GM19372 (cell line): ENCODE measurements around the gene SSR4.

Experiments
- ATAC-seq: cut with Tn5 transposase; IDR thresholded peaks from one replicate; pipeline ENCODE4 v1.9.1; 2021; ENCODE audit warnings: mild to moderate bottlenecking, low read depth, moderate library complexity; ENCODE audit not compliant: unreplicated experiment

The SSR4 gene

GRCh38 chrX:153780678-153781427 lies 13.6 kb upstream of the SSR4 start, which contains the start of gene SRPK3:
SRPK3 (plus strand) TSS chrX:153781041; CDS start chrX:153781087, 46 bp downstream.
- no peak for ATAC-seq

DNA sequence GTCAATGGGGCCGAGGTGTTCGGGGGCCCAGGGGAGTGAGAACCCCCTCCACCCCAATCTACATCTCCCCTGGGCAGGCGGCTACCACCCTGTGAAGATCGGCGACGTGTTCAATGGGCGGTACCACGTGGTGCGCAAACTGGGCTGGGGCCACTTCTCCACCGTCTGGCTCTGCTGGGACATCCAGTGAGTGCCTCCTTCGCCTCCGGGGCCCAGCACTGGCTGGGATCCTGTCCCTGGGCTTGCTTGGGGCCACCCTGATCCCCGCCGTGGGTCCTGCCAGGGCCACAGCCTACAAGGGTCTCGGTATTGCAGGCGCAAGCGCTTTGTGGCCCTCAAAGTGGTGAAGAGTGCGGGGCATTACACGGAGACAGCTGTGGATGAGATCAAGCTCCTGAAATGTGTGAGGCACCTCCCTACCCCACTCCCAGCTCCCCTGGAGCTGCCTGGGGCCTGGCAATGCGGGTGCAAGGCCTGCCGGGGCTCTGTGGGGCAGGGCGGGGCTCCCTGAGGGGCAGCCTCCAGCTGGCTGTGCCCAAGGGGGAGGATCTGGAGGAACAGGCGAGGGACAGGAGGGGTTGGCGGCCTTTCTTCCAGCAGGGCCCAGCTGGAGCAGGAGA lies 12.9 kb upstream of the SSR4 start:
- ATAC-seq = no peak

DNA sequence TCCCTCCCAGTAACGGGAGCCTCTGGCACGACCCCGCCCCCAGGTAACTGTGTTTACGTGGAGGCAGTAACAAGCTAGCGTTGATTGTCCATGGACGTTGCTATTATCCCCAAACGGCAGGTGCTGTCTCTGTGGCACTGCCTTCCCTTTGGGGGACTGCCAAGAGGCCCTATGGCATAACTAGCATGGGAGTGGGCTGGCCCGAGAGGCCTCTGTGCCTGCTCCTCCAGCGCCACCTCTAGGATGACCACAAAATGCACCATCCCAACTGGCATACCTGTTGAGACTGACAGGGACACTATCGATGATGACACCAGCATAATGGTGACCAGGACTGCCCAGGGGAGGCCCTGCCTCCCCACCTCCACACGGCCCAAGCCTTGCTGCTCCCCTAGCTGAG lies 12.2 kb upstream of the SSR4 start:
- ATAC-seq = no peak

GRCh38 chrX:153782871-153783270 lies 11.6 kb upstream of the SSR4 start:
- ATAC-seq = no peak

GRCh38 chrX:153783378-153784013 lies 11.0 kb upstream of the SSR4 start:
- no peak for ATAC-seq

GRCh38 chrX:153784325-153784967 lies 10.0 kb upstream of the SSR4 start:
- ATAC-seq = no peak

DNA sequence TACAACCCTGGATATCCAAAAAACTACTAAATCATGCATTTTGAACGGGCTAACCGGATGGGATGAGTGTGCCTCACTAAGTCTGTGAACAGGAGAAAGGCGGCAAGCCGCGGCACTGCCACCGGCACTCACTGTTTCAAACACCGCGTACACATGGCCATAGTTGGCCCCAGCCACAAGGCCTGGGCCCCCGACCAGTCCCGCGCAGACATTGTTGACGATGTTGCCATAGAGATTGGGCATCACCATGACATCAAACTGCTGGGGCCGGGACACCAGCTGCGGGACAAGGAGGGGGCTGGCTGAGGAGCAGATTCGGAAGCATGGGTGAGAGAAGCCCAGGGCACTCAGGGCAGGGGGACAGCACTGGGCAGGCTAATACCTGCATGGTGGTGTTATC lies 7.8 kb upstream of the SSR4 start:
- no peak for ATAC-seq

- ATAC-seq = no peak
Observed at GRCh38 chrX:153789654-153790053, 4.8 kb upstream of the SSR4 start.

DNA sequence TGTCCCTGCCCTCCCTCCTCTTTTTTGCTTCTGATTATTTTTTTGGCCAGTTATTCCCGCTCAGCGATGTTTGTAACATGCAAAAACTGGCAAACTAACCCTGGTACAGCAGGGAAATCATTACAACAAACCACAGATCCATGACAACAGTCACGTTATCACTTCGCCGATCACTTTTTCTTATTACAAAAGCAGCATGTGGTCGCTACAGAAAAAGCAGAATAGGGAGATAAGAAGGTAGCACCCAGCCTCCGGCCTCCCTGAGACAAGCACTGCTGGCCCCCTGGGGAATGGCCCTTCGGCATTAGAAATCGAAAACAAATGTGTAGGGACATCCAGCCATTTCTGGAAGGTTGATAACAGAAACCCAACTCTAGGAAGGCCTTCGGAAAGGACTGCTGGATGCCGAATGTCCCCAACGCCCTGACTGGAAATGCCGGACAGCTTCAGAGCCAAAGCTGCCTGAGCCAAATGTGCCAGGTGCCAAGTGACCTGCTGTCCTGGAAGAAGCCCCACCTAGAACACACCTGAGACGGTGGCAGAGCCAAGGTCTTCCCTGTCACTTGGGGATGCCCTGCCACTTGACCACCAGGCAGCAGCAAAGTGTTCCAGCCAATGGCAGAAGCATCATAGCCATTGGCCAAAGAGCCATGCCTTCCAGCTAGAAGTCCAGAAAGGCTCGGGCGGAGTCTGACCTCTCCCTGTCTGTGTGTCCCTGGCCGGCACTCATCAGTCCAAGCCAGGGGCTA lies 3.2 kb upstream of the SSR4 start:
- no peak for ATAC-seq

GRCh38 chrX:153792368-153792767 lies 2.1 kb upstream of the SSR4 start:
- no peak for ATAC-seq

DNA sequence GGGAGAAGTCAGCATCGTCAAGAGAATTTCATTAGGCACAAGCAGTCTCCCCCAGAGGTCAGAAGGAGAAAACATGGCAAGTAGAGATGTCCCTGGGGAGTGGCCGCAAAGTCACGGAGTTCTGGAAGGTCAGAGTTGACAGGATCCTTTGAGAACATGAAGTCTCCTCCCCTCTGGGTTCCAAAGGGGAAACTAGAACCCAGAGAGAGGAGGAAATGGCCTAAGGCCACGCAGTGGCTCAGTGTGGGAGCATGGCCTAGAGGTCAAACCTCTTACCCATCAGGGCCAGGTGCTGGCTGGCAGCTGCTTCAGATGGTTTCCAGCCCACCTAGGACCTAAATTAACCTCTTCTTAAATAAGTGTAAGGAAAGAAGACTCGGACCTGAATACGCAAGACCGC lies 1.2 kb upstream of the SSR4 start:
- no peak for ATAC-seq

- ATAC-seq = no peak
Observed at GRCh38 chrX:153794897-153795816, 689 bp downstream of the SSR4 start.

DNA sequence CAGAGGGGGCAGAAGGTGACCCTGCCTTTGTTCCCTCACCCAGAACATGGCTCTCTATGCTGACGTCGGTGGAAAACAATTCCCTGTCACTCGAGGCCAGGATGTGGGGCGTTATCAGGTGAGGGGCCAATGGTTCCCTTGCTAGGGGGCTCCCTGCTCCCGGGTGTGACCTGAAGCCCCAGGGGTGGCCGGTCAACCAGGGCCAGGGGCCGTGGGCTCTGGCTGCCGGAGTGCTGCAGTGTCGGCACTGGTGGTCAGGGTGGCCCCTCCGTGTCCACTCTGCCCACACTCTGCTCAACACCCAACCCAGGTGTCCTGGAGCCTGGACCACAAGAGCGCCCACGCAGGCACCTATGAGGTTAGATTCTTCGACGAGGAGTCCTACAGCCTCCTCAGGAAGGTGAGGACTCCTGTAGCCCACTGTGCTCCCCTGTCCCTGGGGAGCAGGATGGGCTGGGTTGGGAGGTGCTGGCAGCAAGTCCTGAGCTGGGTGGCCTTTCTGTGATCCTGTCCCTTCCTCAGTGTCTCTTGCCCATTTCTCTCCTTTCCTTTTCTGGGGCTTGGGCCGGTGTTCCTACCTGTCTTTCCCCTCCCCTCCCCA lies 3.0 kb downstream of the SSR4 start:
- no peak for ATAC-seq

DNA sequence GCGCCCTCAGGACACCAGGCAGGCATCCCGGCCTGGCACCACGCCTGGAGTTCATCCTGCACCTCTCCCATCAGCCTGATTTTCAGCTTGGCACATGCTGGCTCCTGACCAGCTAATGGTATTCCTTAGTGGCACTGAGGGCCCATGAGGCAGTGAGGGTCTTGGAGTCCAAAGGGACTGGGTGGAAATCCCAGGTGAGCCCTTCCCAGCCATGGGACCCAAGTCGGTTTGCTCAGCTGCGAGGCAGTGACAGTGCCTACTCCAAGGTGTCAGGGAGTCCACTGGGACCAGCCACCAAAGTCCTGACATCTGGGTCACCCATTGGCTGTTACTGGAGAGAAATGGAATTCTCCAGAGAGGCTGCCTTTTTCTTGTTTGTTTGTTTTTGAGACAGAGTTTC lies 4.9 kb downstream of the SSR4 start:
- no peak for ATAC-seq

GRCh38 chrX:153800177-153800722 lies 5.8 kb downstream of the SSR4 start:
- no peak for ATAC-seq

DNA sequence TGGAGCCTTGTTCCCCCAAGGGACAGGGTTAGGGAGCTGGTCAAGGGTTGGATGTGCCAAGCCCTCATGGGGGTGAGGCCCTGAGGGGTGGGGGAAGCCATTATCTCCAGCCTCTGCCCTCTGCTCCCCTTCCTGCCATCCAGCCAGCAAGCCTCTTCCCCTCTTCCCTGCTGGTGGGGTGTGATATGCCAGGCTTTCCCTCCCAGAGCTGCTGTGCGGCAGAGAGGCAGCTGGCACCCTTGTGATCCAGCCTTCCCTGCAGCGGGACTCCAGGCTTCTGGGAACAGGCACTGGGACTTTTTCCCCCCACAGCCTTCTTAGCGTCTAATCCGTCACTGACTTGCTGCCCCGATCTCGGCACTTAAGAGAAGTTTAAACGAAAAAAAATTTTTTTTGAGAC lies 6.3 kb downstream of the SSR4 start:
- ATAC-seq = no peak

GRCh38 chrX:153801669-153802068 lies 7.2 kb downstream of the SSR4 start:
- no peak for ATAC-seq

- no peak for ATAC-seq
Observed at GRCh38 chrX:153802513-153803045, 8.1 kb downstream of the SSR4 start.
